Stimulated activated CD4-positive, alpha-beta T cell treated with anti-CD3 and anti-CD28 coated beads, Interleukin-2, amount 100 ng/mL, for 24 hours (primary cell): ENCODE results near the gene SLC46A1.

Source experiments
- DNase-seq, 2 donors: peaks; one replicate each; pipeline ENCODE4 v3.0.0-alpha.2; 2020

SLC46A1 gene

GRCh38 chr17:28402844-28403243, 3.2 kb downstream of the SLC46A1 start:
- DNase-seq: no peak

- no peak for DNase-seq
Observed at GRCh38 chr17:28402224-28402630, 3.8 kb downstream of the SLC46A1 start.

DNA sequence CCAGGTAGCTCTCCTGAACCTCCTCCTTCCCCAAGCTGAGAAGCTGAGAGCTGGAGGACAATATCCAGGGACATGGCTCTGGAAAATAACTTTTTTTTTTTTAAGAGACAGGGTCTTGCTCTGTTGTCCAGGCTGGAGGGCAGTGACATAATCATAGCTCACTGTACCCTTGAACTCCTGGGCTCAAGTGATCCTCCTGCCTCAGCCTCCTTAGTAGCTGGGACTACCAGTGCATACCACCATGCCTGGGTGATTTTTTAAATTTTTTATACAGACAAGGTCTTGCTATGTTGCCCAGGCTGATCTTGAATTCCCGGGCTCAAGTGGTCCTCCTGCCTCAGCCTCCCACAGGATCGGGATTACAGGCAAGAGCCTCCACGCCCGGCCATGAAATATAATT, 6.2 kb downstream of the SLC46A1 start:
- no peak for DNase-seq

DNA sequence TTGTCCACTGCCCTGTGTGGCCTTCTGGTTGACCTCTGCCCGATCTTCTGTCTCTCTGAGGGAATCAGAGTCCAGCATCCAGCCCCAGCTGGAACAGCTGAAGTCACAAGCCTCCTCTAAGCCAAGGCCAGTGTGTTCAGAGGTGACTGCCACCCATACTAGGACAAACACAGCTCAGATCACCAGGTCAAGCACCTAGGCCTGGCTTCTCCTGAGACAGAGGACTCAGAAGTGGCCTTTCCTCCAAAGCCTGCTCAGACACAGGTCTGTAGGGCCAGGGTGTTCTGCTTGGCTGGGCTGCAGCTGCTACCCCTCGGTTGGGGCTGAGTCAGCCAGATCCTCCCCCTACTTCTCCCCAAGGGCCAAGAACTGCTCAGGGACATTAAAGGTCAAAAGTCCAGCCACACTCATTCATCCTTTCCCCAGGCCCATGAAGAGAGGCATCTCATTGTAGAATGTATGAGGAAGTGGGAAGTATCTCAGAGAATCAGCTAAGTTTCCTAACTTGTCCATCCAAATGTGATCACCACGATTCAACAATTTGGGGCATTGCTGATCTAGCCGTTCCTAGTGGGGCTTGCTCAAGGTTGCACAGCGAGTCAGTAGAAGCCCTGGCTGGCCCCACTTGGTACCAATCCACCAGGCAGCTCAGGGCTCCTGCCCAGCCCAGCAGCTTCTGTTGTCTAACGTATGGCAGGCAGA, 7.6 kb downstream of the SLC46A1 start:
- DNase-seq: no peak

DNA sequence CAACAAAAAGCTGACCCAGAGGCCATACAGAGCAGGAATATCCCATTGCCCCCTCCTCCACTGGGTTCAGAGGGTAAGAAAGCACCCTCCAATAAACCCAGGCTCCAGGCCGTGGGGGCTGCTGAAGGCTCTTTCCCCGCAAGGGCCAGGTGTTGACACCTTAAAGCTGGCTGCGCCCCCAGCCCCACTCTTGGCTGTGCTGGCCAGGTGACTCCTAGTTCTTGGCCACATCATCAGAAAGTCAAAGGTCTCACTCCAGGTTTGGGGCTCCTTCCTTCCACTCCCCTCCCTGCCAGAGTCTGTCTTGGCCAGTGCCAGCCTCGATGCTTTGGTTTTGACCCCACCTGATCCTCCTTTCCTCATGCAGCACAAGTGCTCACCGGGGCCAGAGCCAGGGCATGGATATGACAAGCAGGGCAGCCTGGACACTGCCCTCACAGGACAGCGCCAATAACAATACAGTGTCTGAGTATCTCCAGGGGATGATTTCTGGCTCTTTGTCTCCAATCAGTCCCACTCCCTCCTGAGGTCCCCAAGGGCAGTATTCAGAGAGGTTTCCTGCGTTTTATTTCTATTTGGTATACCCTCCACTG, 8.2 kb downstream of the SLC46A1 start:
- DNase-seq: no peak

GRCh38 chr17:28397275-28397674, 8.7 kb downstream of the SLC46A1 start:
- DNase-seq: no peak

- DNase-seq: no peak
Observed at GRCh38 chr17:28396635-28397239, 9.3 kb downstream of the SLC46A1 start.

- DNase-seq: no peak
Observed at GRCh38 chr17:28395968-28396367, 10.0 kb downstream of the SLC46A1 start.

- no peak for DNase-seq
Observed at GRCh38 chr17:28395426-28395825, 10.6 kb downstream of the SLC46A1 start.

- no peak for DNase-seq
Observed at GRCh38 chr17:28394337-28395116, 11.5 kb downstream of the SLC46A1 start.

GRCh38 chr17:28392491-28392890, 13.5 kb downstream of the SLC46A1 start:
- no peak for DNase-seq

DNA sequence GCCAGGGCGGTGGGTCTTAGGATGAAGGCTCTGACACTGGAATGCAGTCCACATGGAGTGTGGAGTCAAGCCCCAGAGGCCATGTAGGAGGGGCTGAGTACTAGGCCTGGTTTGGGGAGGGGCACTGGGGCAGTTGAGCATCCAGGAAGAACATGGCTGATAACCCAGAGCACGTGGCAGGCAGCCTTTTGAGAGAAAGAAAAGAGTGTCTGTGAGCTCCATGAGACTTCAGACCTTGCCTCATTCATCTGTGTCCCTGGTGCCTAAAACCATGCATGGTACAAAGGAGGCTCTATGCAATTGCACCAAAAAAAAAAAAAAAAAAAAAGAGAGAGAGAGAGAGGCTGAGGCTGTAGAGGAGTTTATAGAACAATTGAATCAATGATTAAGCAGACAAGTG, 14.6 kb downstream of the SLC46A1 start:
- DNase-seq: no peak

- DNase-seq: no peak
Observed at GRCh38 chr17:28390984-28391383, 15.0 kb downstream of the SLC46A1 start.

DNA sequence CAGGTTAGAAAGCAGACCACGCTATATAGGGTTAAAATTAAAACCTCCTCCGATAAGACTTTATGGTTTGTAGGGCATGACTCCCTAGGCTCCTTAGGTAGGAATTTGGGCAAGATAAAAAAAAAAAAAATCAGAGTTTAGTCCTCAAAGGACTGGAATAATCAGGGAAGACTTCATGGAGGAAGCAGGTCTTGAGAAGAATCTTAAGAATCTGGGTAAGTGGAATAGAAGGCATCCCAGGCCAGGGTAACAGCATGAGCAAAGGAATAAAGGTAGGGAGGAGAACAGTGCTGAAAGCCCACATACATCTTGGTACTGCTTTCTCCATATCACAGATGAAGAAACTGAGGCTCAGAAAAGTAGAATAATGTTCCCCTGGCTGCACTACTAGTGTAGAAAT, 15.4 kb downstream of the SLC46A1 start:
- DNase-seq: no peak

- no peak for DNase-seq
Observed at GRCh38 chr17:28390141-28390540, 15.9 kb downstream of the SLC46A1 start.

DNA sequence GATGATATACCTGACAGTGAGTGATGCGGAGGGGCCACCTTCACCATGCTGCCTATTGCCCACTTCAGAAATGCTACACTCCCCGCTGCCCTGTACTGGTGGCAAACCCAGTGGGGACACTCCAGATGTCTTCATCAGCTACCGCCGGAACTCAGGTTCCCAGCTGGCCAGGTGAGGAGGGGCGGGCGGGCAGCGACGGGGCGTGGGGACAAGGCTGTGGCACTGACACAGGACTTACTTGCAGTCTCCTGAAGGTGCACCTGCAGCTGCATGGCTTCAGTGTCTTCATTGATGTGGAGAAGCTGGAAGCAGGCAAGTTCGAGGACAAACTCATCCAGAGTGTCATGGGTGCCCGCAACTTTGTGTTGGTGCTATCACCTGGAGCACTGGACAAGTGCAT, 17.9 kb downstream of the SLC46A1 start:
- no peak for DNase-seq

GRCh38 chr17:28386391-28386790, 19.6 kb downstream of the SLC46A1 start:
- DNase-seq: no peak

- DNase-seq: peak in 1 of 2 donors; percentile 32
Observed at GRCh38 chr17:28385406-28385805, 20.6 kb downstream of the SLC46A1 start.

DNA sequence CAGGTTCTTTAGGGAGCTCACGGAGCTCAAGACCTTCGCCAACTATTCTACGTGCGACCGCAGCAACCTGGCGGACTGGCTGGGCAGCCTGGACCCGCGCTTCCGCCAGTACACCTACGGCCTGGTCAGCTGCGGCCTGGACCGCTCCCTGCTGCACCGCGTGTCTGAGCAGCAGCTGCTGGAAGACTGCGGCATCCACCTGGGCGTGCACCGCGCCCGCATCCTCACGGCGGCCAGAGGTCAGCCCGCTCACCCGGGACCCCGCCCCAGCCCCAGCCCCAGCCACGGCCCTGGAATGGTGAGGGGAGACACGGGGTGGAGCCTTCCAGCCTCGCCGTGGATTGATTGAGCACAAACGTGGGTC, 21.0 kb downstream of the SLC46A1 start:
- peak in 1 of 2 donors; percentile 27 for DNase-seq

GRCh38 chr17:28384281-28385036, 21.6 kb downstream of the SLC46A1 start:
- peak; percentile 65 to 74 for DNase-seq

- DNase-seq: peak in 1 of 2 donors; percentile 49
Observed at GRCh38 chr17:28381141-28381825, 24.7 kb downstream of the SLC46A1 start.
